ENCODE measurements around the gene DIMT1.

The DIMT1 gene

GRCh38 chr5:62369039-62369438 lies 34.7 kb downstream of the DIMT1 start:
- no peak for DNase-seq

- no peak for DNase-seq
Measured at GRCh38 chr5:62362701-62363100, 41.0 kb downstream of the DIMT1 start.

GRCh38 chr5:62354028-62354874 lies 49.5 kb downstream of the DIMT1 start:
- peak; percentile 65 for DNase-seq

GRCh38 chr5:62348723-62349481 lies 54.8 kb downstream of the DIMT1 start:
- DNase-seq, result no peak

- no peak for DNase-seq
Measured at GRCh38 chr5:62347928-62348327, 55.8 kb downstream of the DIMT1 start.

DNA sequence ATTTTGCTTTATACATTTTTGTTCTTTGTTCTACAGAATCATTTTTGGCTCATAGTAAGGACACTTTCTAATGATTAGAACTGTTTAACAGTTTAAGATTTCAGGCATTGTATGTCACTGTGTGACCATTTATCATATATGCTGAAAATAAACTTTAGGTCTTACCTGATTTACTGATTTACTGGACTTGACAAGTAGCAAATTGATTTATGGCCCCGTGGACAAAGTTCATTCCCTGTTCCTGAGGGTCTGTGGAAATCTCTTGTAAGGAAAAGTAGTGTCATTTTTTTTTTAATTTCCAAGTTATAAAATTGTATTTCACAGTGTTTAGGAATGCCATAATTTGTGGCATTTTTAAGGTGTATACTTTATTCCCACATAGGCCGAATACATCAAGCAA lies 57.0 kb downstream of the DIMT1 start:
- no peak for DNase-seq

DNA sequence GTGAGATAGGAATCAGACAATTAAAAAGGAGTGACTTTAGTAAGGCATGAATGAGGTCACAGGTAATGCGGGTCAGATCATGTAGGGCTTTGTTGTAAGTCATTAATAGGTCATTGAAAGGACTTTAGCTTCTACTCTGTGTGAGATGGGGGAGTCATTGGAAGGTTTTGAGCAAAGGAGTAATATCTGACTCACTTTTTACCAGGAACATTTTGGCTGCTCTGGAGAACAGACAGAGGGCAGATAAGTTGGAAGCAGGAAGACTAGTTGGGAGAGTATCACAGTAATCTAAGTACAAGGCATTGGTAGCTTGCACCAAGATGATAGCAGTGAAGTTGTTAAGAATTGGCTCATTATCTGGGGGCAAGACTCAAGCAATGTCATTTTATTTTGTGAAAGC lies 60.3 kb downstream of the DIMT1 start:
- no peak for DNase-seq

- no peak for DNase-seq
Measured at GRCh38 chr5:62342476-62342837, 61.2 kb downstream of the DIMT1 start.

DNA sequence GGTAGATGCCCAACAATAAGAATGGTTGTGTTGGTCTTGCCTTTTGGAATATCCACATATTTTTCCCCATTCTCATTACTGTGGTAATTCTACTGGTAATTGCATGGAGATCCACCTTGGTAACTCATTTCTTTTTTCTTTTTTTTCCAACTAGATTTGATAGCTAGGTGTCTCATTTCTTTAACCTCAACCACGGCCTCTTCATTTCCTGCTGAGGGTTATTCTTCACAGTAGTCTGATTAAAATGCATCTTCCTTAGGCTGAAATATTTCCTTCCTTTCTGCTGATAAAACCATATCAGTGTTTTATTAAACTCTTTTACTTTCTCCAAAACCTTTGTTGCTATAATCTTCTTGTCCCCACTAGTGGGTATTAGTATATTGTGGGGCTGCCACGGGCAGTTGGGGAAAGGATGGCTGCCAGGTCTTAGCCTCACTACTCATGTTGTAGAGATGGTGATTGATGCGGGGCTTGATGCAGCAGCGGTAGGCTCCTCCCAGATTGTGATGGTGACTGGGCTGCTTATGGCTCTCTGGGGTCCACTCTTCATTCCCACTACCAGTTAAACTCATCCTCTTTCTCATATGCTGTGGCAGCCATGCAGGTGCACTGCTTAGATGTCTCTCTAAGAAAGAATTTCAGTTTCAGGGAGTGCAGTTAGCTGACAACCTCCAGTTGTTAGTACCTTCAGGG lies 61.8 kb downstream of the DIMT1 start:
- DNase-seq, result no peak

DNA sequence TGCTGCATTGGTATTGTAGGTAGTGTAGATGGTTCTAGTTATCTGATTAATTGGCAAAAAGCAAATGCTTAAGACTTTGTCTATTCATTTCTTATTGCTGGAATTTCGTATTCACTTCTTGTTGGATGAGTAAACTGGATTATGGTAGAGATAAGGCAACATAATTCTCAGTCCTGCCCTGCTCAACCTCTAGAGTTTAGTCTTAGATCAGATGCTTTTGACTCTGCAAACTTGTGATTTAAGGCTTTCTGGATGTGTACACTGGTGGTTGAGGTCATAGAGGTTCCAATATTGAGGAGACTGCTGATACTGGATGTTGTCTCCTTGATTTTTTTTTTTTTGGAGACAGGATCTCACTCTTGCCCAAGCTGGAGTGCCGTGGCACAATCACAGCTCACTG lies 62.7 kb downstream of the DIMT1 start:
- DNase-seq, result no peak

DNA sequence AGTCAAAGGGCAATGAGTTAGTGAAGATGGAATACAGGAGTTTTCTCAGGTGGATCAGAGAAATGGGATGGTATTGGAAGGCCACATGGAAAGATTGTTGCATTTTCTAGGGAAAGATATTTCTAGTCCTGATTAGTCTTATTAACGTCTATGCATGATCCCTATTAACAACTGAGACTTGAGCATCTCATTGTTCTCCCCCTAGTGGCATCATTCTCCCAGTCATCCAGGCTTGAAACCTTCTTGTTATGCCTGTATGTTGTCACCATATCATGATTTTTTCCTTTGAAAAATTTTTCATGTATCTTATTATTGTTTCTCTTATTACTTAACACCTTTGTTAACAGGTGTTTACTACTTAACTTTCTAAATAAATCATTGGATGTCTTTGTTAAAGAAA lies 63.3 kb downstream of the DIMT1 start:
- peak; percentile 56 for DNase-seq

Measured in NCI-H82 (cell line).